K562 (cell line): ENCODE data around the gene NFKBIB. TPM values are rescaled to one million over a fixed set of nuclear protein-coding genes. Genes with fewer than 3 reads are reported as not detected.

Experiments
- ELF1 ChIP-seq: fragments of 200-800 bp; sonication (Bioruptor generic); IDR thresholded peaks from 2 replicates; pipeline ENCODE4 v1.6.1; 2016; ENCODE audit warnings: missing genetic modification characterization, missing compliant biosample characterization
- GABPB1 ChIP-seq: sonication (generic); formaldehyde crosslinking; IDR thresholded peaks from 2 replicates; pipeline ENCODE4 v1.8.0; 2022; ENCODE audit warnings: mild to moderate bottlenecking, missing genetic modification reagents
- HDAC3 ChIP-seq: fragments of 450-650 bp; IDR thresholded peaks from 2 replicates; pipeline ENCODE4 v1.6.1; 2018; ENCODE audit warnings: borderline replicate concordance, mild to moderate bottlenecking, moderate library complexity; ENCODE audit not compliant: partially characterized antibody
- HLTF ChIP-seq: fragments of 450-650 bp; IDR thresholded peaks from 2 replicates; pipeline ENCODE4 v1.6.1; 2016
- KLF16 ChIP-seq: IDR thresholded peaks from 2 replicates; pipeline ENCODE4 v1.6.1; 2016; ENCODE audit warnings: antibody characterized with exemption
- MLX ChIP-seq, 2 experiments: fragments of 450-650 bp in 1 of 2; sonication (generic) in 1 of 2; formaldehyde crosslinking; conservative IDR thresholded peaks; 2 replicates each; pipeline versions ENCODE4 v1.4.0 to v1.8.1; 2020 to 2022; ENCODE audit warnings: mild to moderate bottlenecking in 1 of 2, missing genetic modification reagents in 1 of 2
- POLR2AphosphoS5 ChIP-seq: IDR thresholded peaks from 2 replicates; pipeline ENCODE4 v1.6.1; 2011; ENCODE audit warnings: mild to moderate bottlenecking, low read depth, low read length, moderate library complexity; ENCODE audit not compliant: control insufficient read depth, insufficient read depth
- polyA plus RNA-seq, 8 experiments: library from polyadenylated mRNA; depleted of rRNA in 4 of 8; stranded (reverse) in 5 of 8; unstranded in 3 of 8; fragments of >200 nt; fragmentation: Nextera tagmentation in 2 of 8; fragmentation: Illumina TruSeq in 1 of 8; extraction: Ambion mirVana in 2 of 8; extraction: Trizol in 1 of 8; gene quantifications; 2 replicates each; pipeline versions ENCODE4 v1.2.1 to v1.2.3, GENCODE V29; 2011 to 2014; ENCODE audit warnings: inconsistent platforms in 1 of 8, missing spikeins in 1 of 8
- total RNA-seq, 7 experiments: library from RNA; depleted of rRNA in 6 of 7; stranded (reverse); fragments of >200 nt in 6 of 7; fragmentation: Illumina TruSeq in 2 of 7; extraction: Trizol in 2 of 7; gene quantifications; 2 replicates each; pipeline versions ENCODE4 v1.2.1 to v1.2.3, GENCODE V29; 2011 to 2021; ENCODE audit warnings: low replicate concordance in 1 of 7
- TF ChIP-seq, protein P1 (sequence below), 2 experiments: fragments of 450-650 bp; IDR thresholded peaks; 2 replicates each; pipeline ENCODE4 v1.6.1; 2016; ENCODE audit warnings: mild to moderate bottlenecking in 2 of 2, borderline replicate concordance in 1 of 2, low read depth in 1 of 2, moderate library complexity in 1 of 2
- TF ChIP-seq, protein P2 (sequence below): fragments of 450-650 bp; IDR thresholded peaks from 2 replicates; pipeline ENCODE4 v1.7.1; 2018; ENCODE audit warnings: mild to moderate bottlenecking, low read depth; ENCODE audit not compliant: partially characterized antibody
- TF ChIP-seq, protein P3 (sequence below): sonication (generic); formaldehyde crosslinking; IDR thresholded peaks from 2 replicates; pipeline ENCODE4 v1.8.1; 2023; ENCODE audit warnings: mild to moderate bottlenecking, missing genetic modification reagents

Gene NFKBIB
- total and polyA plus RNA-seq, 9 of the 15 experiments (the other 6 are each of a cell fraction or from before 2014, with no cell fraction given): 1.5 to 44.9 (median 10.4) TPM

DNA sequence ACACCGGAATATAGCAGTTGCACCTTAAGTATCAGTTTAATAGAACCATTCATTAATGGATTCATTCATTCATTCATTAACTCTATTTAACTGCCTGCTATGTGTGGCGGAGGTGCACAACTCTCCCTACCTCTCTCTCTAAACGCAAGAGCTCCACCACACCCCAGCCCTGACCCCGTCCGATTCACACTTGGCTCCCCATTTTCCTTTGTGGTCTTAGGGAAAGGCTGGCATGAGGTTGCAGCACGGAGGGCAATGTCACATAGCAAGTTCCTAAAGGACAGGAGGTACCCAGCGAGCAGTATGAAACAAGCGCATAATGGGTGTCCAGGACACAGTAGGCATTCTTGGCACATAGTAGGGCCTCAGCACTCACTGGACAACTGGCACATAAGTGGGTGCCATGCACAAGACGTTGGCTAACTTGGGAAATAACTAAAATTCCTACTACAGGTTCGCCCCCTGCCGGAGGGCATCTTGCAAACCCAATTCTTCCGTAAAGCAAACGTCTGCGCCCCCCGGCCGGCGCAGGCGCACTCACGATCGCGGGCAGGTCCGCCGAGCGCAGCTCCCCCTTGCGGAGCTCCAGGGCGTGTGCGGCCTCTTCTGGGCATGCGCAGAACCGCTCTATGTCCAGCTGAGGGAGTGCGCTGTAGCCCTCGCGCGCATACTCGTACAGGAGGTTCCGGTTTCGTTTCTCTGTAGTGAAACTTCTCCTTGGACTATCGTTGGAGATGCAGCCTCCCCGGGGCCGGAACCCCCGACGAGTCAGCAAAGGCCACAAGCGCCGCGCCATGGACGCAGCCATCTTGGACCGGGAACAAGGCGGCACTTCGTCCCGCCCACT is 30.4 kb downstream of the NFKBIB start, which contains the start of gene SARS2 (continued):
- TF ChIP-seq, protein P1, sequence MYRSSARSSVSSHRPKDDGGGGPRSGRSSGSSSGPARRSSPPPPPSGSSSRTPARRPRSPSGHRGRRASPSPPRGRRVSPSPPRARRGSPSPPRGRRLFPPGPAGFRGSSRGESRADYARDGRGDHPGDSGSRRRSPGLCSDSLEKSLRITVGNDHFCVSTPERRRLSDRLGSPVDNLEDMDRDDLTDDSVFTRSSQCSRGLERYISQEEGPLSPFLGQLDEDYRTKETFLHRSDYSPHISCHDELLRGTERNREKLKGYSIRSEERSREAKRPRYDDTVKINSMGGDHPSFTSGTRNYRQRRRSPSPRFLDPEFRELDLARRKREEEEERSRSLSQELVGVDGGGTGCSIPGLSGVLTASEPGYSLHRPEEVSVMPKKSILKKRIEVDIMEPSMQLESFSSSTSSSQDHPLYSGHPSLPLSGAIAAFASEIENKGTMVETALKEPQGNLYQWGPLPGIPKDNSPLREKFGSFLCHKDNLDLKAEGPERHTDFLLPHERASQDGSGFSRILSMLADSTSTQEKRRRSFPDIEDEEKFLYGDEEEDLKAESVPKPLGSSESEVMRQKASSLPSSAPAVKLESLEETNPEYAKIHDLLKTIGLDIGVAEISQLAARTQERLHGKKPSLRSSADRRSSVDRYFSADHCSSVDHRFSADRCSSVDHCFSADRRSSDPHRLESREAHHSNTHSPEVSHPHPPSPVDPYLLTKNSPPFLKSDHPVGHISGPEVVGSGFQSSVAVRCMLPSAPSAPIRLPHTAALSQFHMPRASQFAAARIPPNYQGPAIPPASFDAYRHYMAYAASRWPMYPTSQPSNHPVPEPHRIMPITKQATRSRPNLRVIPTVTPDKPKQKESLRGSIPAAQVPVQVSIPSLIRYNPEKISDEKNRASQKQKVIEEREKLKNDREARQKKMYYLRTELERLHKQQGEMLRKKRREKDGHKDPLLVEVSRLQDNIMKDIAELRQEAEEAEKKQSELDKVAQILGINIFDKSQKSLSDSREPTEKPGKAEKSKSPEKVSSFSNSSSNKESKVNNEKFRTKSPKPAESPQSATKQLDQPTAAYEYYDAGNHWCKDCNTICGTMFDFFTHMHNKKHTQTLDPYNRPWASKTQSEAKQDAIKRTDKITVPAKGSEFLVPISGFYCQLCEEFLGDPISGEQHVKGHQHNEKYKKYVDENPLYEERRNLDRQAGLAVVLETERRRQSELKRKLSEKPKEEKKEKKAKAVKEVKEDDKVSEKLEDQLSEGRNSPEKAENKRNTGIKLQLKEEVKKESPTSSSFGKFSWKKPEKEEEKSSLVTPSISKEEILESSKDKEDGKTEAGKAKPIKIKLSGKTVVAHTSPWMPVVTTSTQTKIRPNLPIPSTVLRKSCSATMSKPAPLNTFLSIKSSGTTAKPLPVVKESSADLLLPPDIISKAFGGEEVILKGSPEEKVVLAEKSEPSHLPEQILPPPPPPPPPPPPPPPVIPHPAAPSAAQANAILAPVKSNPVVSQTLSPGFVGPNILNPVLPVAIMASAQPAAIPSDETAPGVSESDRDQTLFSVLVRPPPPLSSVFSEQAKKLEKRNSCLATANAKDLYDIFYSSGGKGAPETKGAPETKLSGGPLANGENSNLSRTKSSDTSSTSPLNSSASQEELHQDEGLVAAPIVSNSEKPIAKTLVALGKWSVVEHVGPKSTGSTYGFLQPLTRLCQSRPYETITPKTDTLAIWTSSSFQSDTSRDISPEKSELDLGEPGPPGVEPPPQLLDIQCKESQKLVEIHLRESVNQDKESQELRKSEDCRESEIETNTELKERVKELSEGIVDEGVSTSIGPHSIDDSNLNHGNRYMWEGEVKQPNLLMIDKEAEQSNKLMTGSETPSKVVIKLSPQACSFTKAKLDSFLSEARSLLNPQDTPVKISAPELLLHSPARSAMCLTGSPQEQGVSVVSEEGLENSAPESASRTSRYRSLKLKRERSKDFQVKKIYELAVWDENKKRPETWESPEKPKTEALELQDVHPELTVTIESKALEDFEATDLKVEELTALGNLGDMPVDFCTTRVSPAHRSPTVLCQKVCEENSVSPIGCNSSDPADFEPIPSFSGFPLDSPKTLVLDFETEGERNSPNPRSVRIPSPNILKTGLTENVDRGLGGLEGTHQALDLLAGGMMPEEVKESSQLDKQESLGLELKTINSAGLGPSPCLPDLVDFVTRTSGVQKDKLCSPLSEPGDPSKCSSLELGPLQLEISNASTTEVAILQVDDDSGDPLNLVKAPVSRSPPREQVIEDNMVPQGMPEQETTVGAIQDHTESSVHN (IDR thresholded peaks at IDR 0.05; ENCODE audit: borderline replicate concordance in 1 of 2, low read depth in 1 of 2): no peak
- TF ChIP-seq, protein P2, sequence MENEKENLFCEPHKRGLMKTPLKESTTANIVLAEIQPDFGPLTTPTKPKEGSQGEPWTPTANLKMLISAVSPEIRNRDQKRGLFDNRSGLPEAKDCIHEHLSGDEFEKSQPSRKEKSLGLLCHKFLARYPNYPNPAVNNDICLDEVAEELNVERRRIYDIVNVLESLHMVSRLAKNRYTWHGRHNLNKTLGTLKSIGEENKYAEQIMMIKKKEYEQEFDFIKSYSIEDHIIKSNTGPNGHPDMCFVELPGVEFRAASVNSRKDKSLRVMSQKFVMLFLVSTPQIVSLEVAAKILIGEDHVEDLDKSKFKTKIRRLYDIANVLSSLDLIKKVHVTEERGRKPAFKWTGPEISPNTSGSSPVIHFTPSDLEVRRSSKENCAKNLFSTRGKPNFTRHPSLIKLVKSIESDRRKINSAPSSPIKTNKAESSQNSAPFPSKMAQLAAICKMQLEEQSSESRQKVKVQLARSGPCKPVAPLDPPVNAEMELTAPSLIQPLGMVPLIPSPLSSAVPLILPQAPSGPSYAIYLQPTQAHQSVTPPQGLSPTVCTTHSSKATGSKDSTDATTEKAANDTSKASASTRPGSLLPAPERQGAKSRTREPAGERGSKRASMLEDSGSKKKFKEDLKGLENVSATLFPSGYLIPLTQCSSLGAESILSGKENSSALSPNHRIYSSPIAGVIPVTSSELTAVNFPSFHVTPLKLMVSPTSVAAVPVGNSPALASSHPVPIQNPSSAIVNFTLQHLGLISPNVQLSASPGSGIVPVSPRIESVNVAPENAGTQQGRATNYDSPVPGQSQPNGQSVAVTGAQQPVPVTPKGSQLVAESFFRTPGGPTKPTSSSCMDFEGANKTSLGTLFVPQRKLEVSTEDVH: peak; percentile 66
- peak; percentile 77 for TF ChIP-seq KLF16
- TF ChIP-seq HLTF: no peak
- peak; percentile 68 for TF ChIP-seq ELF1 (tag)
- no peak for TF ChIP-seq MLX (CRISPR knock-in tag; conservative IDR thresholded peaks at IDR 0.05)
- TF ChIP-seq, protein P3, sequence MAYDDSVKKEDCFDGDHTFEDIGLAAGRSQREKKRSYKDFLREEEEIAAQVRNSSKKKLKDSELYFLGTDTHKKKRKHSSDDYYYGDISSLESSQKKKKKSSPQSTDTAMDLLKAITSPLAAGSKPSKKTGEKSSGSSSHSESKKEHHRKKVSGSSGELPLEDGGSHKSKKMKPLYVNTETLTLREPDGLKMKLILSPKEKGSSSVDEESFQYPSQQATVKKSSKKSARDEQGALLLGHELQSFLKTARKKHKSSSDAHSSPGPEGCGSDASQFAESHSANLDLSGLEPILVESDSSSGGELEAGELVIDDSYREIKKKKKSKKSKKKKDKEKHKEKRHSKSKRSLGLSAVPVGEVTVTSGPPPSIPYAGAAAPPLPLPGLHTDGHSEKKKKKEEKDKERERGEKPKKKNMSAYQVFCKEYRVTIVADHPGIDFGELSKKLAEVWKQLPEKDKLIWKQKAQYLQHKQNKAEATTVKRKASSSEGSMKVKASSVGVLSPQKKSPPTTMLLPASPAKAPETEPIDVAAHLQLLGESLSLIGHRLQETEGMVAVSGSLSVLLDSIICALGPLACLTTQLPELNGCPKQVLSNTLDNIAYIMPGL (CRISPR knock-in tag): 0 out of 2 replicates have a peak, but pooled peaks have one; percentile 35
- TF ChIP-seq GABPB1 (CRISPR knock-in tag): peak; percentile 82; the same call in 1 of the 2 replicates
- TF ChIP-seq HDAC3: no peak
- peak; percentile 88; the same call in 1 of the 2 replicates for TF ChIP-seq POLR2AphosphoS5
